H1 (cell line): ENCODE data around the gene TINCR. TPM values are rescaled to one million over a fixed set of nuclear protein-coding genes. Genes with fewer than 3 reads are reported as not detected.

Experiments used
- CTCF ChIA-PET: fragments of 300-600 bp; sonication (Branson Sonifier 250); formaldehyde crosslinking; loops from one replicate; lab custom pipeline; 2021; ENCODE audit not compliant: partially characterized antibody; lab: Charles Lee
- POLR2A ChIA-PET: fragments of 300-600 bp; sonication (Branson Sonifier 250); formaldehyde crosslinking; loops from one replicate; lab custom pipeline; 2021; ENCODE audit warnings: inconsistent platforms; ENCODE audit not compliant: partially characterized antibody; lab: Charles Lee
- DNase-seq, 2 experiments: peaks; one replicate each; pipeline versions ENCODE4 v3.0.0 to v3.0.0-alpha.2; 2010 to 2022; ENCODE audit warnings: low spot score in 2 of 2, low read depth in 1 of 2, mixed read lengths in 1 of 2
- FAIRE-seq: peaks from 2 replicates; lab custom pipeline; 2011; peaks lifted over from hg19 to GRCh38; lab: Jason Lieb, UNC
- H2AFZ ChIP-seq: 2 replicates; pipeline ENCODE4 v1.8.1; 2012; ENCODE audit warnings: low read length, inconsistent platforms
- H2AK5ac ChIP-seq: 2 replicates; pipeline ENCODE4 v1.6.1; 2013; ENCODE audit warnings: low read depth, low read length
- H2BK120ac ChIP-seq: replicated peaks from 2 replicates; pipeline ENCODE3; 2013; ENCODE audit warnings: low read depth, low read length, inconsistent platforms
- H2BK12ac ChIP-seq: 2 replicates; pipeline ENCODE4 v1.6.1; 2013; ENCODE audit warnings: low read depth, low read length
- H2BK15ac ChIP-seq: 2 replicates; pipeline ENCODE4 v1.6.1; 2013; ENCODE audit warnings: low read length
- H2BK20ac ChIP-seq: 2 replicates; pipeline ENCODE4 v1.6.1; 2013; ENCODE audit warnings: low read length
- H2BK5ac ChIP-seq: 2 replicates; pipeline ENCODE4 v1.6.1; 2013; ENCODE audit warnings: low read depth, low read length
- H3K14ac ChIP-seq: 2 replicates; pipeline ENCODE4 v1.6.1; 2013; ENCODE audit warnings: inconsistent platforms; ENCODE audit not compliant: insufficient read length
- H3K18ac ChIP-seq: 2 replicates; pipeline ENCODE4 v1.6.1; 2013; ENCODE audit warnings: low read length; ENCODE audit errors: extremely low read depth
- H3K23ac ChIP-seq: 2 replicates; pipeline ENCODE4 v1.6.1; 2013; ENCODE audit warnings: inconsistent platforms; ENCODE audit not compliant: insufficient read length
- H3K23me2 ChIP-seq: 2 replicates; pipeline ENCODE4 v1.6.1; 2013; ENCODE audit warnings: low read depth, low read length
- H3K27ac ChIP-seq: 2 replicates; pipeline ENCODE4 v1.6.1; 2011; ENCODE audit warnings: low read depth, low read length, inconsistent platforms
- H3K27me3 ChIP-seq, 4 experiments: replicated peaks in 1 of 4; 1 replicate in 1 of 4; 2 replicates in 3 of 4; pipeline versions ENCODE4 v1.6.1 to v1.8.1; 2011 to 2013; ENCODE audit warnings: low read length in 3 of 4, mild to moderate bottlenecking in 3 of 4, inconsistent platforms in 2 of 4, mixed read lengths in 2 of 4, moderate library complexity in 1 of 4; ENCODE audit not compliant: control insufficient read depth in 3 of 4, insufficient read depth in 3 of 4; ENCODE audit errors: extremely low read depth in 1 of 4
- H3K36me3 ChIP-seq, 4 experiments: 2 replicates each; pipeline versions ENCODE4 v1.6.1 to v1.8.1; 2011 to 2013; ENCODE audit warnings: mild to moderate bottlenecking in 4 of 4, low read length in 3 of 4, moderate library complexity in 2 of 4, control low read depth in 1 of 4, inconsistent platforms in 1 of 4; ENCODE audit not compliant: insufficient read depth in 4 of 4, control insufficient read depth in 2 of 4
- H3K4ac ChIP-seq: replicated peaks from 2 replicates; pipeline ENCODE3; 2013; ENCODE audit warnings: low read length, low read depth, mixed read lengths, inconsistent platforms; ENCODE audit not compliant: insufficient read length
- H3K4me1 ChIP-seq, 4 experiments: replicated peaks in 1 of 4; 1 replicate in 1 of 4; 2 replicates in 3 of 4; pipeline versions ENCODE4 v1.6.1 to v1.8.1; 2011 to 2013; ENCODE audit warnings: low read length in 3 of 4, inconsistent platforms in 2 of 4, mixed read lengths in 1 of 4; ENCODE audit not compliant: insufficient read depth in 4 of 4, control insufficient read depth in 3 of 4
- H3K4me2 ChIP-seq, 2 experiments: 2 replicates each; pipeline versions ENCODE4 v1.6.1 to v1.8.1; 2011 to 2013; ENCODE audit warnings: low read depth in 2 of 2, low read length in 2 of 2, control low read depth in 1 of 2, inconsistent platforms in 1 of 2, mild to moderate bottlenecking in 1 of 2; ENCODE audit not compliant: insufficient read depth in 1 of 2
- H3K4me3 ChIP-seq, 4 experiments: fragments of 200-600, 300-600 bp in 1 of 4; sonication (generic), shearing (Covaris generic), sonication (Bioruptor Twin) in 1 of 4; 2 replicates each; pipeline versions ENCODE4 v1.5.1 to v1.8.1; 2011 to 2016; ENCODE audit warnings: low read length in 4 of 4, low read depth in 3 of 4, control low read depth in 2 of 4, inconsistent platforms in 2 of 4, mild to moderate bottlenecking in 2 of 4, mixed read lengths in 1 of 4, moderate library complexity in 1 of 4; ENCODE audit not compliant: insufficient read depth in 2 of 4; ENCODE audit errors: extremely low read depth in 1 of 4
- H3K56ac ChIP-seq: replicated peaks from 2 replicates; pipeline ENCODE3; 2013; ENCODE audit warnings: low read depth, mild to moderate bottlenecking, mixed read lengths, low read length, inconsistent platforms; ENCODE audit not compliant: insufficient read length
- H3K79me1 ChIP-seq: 2 replicates; pipeline ENCODE4 v1.6.1; 2013; ENCODE audit warnings: low read depth, low read length, control low read depth
- H3K79me2 ChIP-seq, 2 experiments: 2 replicates each; pipeline versions ENCODE4 v1.6.1 to v1.8.1; 2012 to 2013; ENCODE audit warnings: low read length in 2 of 2, mild to moderate bottlenecking in 2 of 2, inconsistent platforms in 1 of 2; ENCODE audit not compliant: insufficient read depth in 2 of 2, control insufficient read depth in 1 of 2
- H3K9ac ChIP-seq, 4 experiments: replicated peaks in 1 of 4; 1 replicate in 1 of 4; 2 replicates in 3 of 4; pipeline versions ENCODE4 v1.6.1 to v1.8.1; 2011 to 2013; ENCODE audit warnings: low read depth in 3 of 4, low read length in 3 of 4, control low read depth in 2 of 4, mild to moderate bottlenecking in 2 of 4, moderate library complexity in 2 of 4, inconsistent platforms in 1 of 4; ENCODE audit errors: extremely low read depth in 1 of 4
- H3K9me3 ChIP-seq, 2 experiments: 2 replicates each; pipeline versions ENCODE4 v1.6.1 to v1.8.1; 2012 to 2013; ENCODE audit warnings: mild to moderate bottlenecking in 2 of 2, moderate library complexity in 2 of 2, control low read depth in 1 of 2, inconsistent platforms in 1 of 2, low read depth in 1 of 2, low read length in 1 of 2, mixed read lengths in 1 of 2; ENCODE audit not compliant: insufficient read depth in 2 of 2
- H4K20me1 ChIP-seq, 2 experiments: replicated peaks in 1 of 2; 2 replicates each; pipeline versions ENCODE3 to v1.8.1; 2011 to 2013; ENCODE audit warnings: inconsistent platforms in 2 of 2, low read length in 2 of 2, mild to moderate bottlenecking in 1 of 2; ENCODE audit not compliant: insufficient read depth in 2 of 2, control insufficient read depth in 1 of 2
- H4K5ac ChIP-seq: 2 replicates; pipeline ENCODE4 v1.6.1; 2013; ENCODE audit warnings: low read length, low read depth, mixed read lengths, inconsistent platforms; ENCODE audit not compliant: insufficient read length
- H4K8ac ChIP-seq: 2 replicates; pipeline ENCODE4 v1.8.0; 2013; ENCODE audit warnings: mild to moderate bottlenecking, moderate library complexity, low read length, inconsistent platforms; ENCODE audit not compliant: insufficient read depth; ENCODE audit errors: extremely low read depth
- H4K91ac ChIP-seq: replicated peaks from 2 replicates; pipeline ENCODE3; 2013; ENCODE audit warnings: low read length, mixed read lengths, inconsistent platforms; ENCODE audit not compliant: insufficient read length
- KDM1A ChIP-seq: fragments of 200-600, 300-600 bp; sonication (generic); IDR thresholded peaks from 2 replicates; pipeline ENCODE4 v1.7.1; 2016; ENCODE audit warnings: mild to moderate bottlenecking, low read length, borderline replicate concordance
- RAD21 ChIP-seq, 2 experiments: IDR thresholded peaks in 1 of 2; conservative IDR thresholded peaks in 1 of 2; 2 replicates each; pipeline ENCODE4 v1.6.1; 2011; ENCODE audit warnings: low read depth in 2 of 2, low read length in 2 of 2, improper control_type of control experiment in 1 of 2, inconsistent platforms in 1 of 2, mild to moderate bottlenecking in 1 of 2, moderate library complexity in 1 of 2
- SIX5 ChIP-seq: IDR thresholded peaks from 2 replicates; pipeline ENCODE4 v1.6.1; 2011; ENCODE audit warnings: mild to moderate bottlenecking, low read depth, low read length
- WGBS, 2 experiments: shearing (Covaris generic) in 1 of 2; methylation state at CpG; one replicate each; pipeline versions ENCODE4 v1.1.6 to v1.1.7; 2013 to 2015; ENCODE audit warnings: low lambda C conversion rate in 2 of 2, mixed read lengths in 2 of 2, inconsistent platforms in 1 of 2, low coverage in 1 of 2, missing lambda C conversion rate in 1 of 2; ENCODE audit not compliant: insufficient replicate concordance in 2 of 2, insufficient coverage in 1 of 2, insufficient read length in 1 of 2; ENCODE audit errors: extremely low coverage in 1 of 2, missing lambda C conversion rate in 1 of 2; 5-methylcytosine and 5-hydroxymethylcytosine counted together
- polyA plus RNA-seq, 7 experiments: library from polyadenylated mRNA; depleted of rRNA in 3 of 7; stranded (reverse) in 5 of 7; unstranded in 2 of 7; fragments of >200 nt in 5 of 7; fragments of 200-250 nt in 2 of 7; gene quantifications; 1 replicate in 5 of 7; 2 replicates in 1 of 7; 4 replicates in 1 of 7; pipeline versions ENCODE4 v1.2.1 to v1.2.3, GENCODE V29; 2011 to 2013; ENCODE audit warnings: missing spikeins in 2 of 7, mixed read lengths in 2 of 7
- total RNA-seq: library from RNA; stranded (reverse); fragmentation: NEBNext Ultra II Directional; extraction: Animal tissue kit (Norgen Biotek cat#: 25700); gene quantifications from 2 replicates; pipeline ENCODE4 v1.2.1, GENCODE V29; 2021
- TF ChIP-seq, protein P1 (sequence below), 3 experiments: IDR thresholded peaks; 1 replicate in 2 of 3; 2 replicates in 1 of 3; pipeline versions ENCODE4 v1.5.1 to v1.6.1; 2011; ENCODE audit warnings: low read length in 3 of 3, mild to moderate bottlenecking in 3 of 3, inconsistent platforms in 2 of 3, low read depth in 1 of 3, moderate library complexity in 1 of 3; ENCODE audit not compliant: insufficient read depth in 1 of 3; ENCODE audit errors: control extremely low read depth in 1 of 3

The TINCR gene
- total and polyA plus RNA-seq, 2 of the 8 experiments (the other 6 are each of a cell fraction or from before 2014, with no cell fraction given) = 0.52 to 1.4 TPM

DNA sequence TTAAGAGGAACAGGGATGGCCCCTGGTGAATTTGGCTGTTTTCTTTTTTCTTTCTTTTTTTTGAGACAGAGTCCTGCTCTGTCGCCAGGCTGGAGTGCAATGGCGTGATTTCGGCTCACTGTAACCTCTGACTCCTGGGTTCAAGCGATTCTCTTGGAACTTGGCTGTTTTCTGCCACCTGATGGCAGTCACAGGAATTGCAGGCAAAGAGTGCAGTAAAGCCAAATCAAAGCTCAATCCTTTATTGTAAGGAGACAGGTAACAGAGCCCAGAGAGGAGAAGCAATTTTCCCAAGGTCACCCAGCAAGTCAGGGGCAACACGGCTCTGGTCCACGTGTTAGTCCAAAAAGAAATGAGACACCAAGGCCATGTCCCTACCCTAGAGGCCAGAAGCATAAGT lies 6.2 kb downstream of the TINCR start:
- Histone ChIP-seq H2BK120ac (no peak overlapping the region), H3K14ac (no peak overlapping the region), H2BK12ac (no peak overlapping the region), H3K4me2 (no peak overlapping the region), H3K79me1 (no peaks in the 10 kb centered on the region), H2AK5ac (no peak overlapping the region), H2BK20ac (no peak overlapping the region), H4K20me1 (no peaks in the 10 kb centered on the region), H3K36me3 (no peaks in the 10 kb centered on the region), H3K27me3 (peaks cover 0 to 4% (median 1%) of the 10 kb centered on the region in 4 experiments; a peak in 5 of 7 replicates), H3K9ac (no peak overlapping the region), H4K8ac (no peak overlapping the region), H4K5ac (no peak overlapping the region), H3K4ac (no peak overlapping the region), H2BK15ac (no peak overlapping the region), H2BK5ac (no peak overlapping the region), H3K4me3 (no peak overlapping the region), H3K56ac (no peak overlapping the region), H3K4me1 (peaks cover 0 to 9% (median 4%) of the 10 kb centered on the region in 4 experiments; a peak in 3 of 7 replicates), H4K91ac (no peak overlapping the region), H3K23ac (no peak overlapping the region), H2AFZ (no peak overlapping the region), H3K18ac (no peak overlapping the region), H3K9me3 (peaks cover 5 to 8% of the 10 kb centered on the region in 2 experiments; a peak in 3 of 4 replicates), H3K79me2 (no peaks in the 10 kb centered on the region), H3K23me2 (peaks cover 2% of the 10 kb centered on the region; the same call in 1 of the 2 replicates), H3K27ac (no peak overlapping the region)
- POLR2A ChIA-PET = interaction anchor here (0.6 kb wide), 1 partner anchor 12 kb away, joined by 3 read pairs; no protein-coding TSS in a partner anchor
- FAIRE-seq (peak; percentile 86), DNase-seq (no peak)
- WGBS, 2 experiments = 78% methylated on average over 6 of the region's 6 CpGs; no CpG with 5 or more reads in 1 of the 2 experiments
- TF ChIP-seq, protein P1, sequence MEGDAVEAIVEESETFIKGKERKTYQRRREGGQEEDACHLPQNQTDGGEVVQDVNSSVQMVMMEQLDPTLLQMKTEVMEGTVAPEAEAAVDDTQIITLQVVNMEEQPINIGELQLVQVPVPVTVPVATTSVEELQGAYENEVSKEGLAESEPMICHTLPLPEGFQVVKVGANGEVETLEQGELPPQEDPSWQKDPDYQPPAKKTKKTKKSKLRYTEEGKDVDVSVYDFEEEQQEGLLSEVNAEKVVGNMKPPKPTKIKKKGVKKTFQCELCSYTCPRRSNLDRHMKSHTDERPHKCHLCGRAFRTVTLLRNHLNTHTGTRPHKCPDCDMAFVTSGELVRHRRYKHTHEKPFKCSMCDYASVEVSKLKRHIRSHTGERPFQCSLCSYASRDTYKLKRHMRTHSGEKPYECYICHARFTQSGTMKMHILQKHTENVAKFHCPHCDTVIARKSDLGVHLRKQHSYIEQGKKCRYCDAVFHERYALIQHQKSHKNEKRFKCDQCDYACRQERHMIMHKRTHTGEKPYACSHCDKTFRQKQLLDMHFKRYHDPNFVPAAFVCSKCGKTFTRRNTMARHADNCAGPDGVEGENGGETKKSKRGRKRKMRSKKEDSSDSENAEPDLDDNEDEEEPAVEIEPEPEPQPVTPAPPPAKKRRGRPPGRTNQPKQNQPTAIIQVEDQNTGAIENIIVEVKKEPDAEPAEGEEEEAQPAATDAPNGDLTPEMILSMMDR (IDR thresholded peaks at IDR 0.05; ENCODE audit: control extremely low read depth in 1 of 3, insufficient read depth in 1 of 3, low read depth in 1 of 3, low read length in 3 of 3) = peak; percentile 16 to 74 (median 44)
- TF ChIP-seq RAD21 (IDR thresholded peaks at IDR 0.05 in 1 of 2, conservative IDR thresholded peaks at IDR 0.05 in 1 of 2; ENCODE audit: low read depth in 2 of 2, low read length in 2 of 2) (peak; percentile 41 to 49), SIX5 (no peak), KDM1A (peak; percentile 83; the same call in 1 of the 2 replicates)
- CTCF ChIA-PET = interaction anchor here (0.6 to 12.1 kb wide), 24 partner anchors 11 to 799 kb away, joined by 3 to 206 read pairs (median 4); partner anchors contain the start of gene SAFB2
